Endothelial cell of umbilical vein (primary cell): Measurements from ENCODE around the gene APEH. TPM values are rescaled to one million over a fixed set of nuclear protein-coding genes. Genes with fewer than 3 reads are reported as not detected.
A peak's percentile ranks its signal among the peaks of the same experiment; 100 is the strongest.

Experiments
- BruUV-seq: library from RNA; stranded (reverse); fragments of 400-500 nt; replicated peaks from 2 replicates; lab custom pipeline; 2021; lab: Mats Ljungman, UMichigan
- CTCF ChIA-PET: fragments of 300-600, 350-600 bp; sonication (Branson Sonifier 250); formaldehyde crosslinking; loops from one replicate; lab custom pipeline; 2021; ENCODE audit warnings: antibody characterized with exemption, inconsistent platforms; lab: Charles Lee
- POLR2A ChIA-PET: fragments of 300-600, 350-600 bp; sonication (Branson Sonifier 250); formaldehyde crosslinking; loops from one replicate; lab custom pipeline; 2021; ENCODE audit warnings: antibody characterized with exemption, inconsistent platforms; lab: Charles Lee
- DNase-seq: peaks from one replicate; pipeline ENCODE4 v3.0.0-alpha.2; 2011; ENCODE audit warnings: low read depth, low spot score
- FAIRE-seq: peaks from 2 replicates; lab custom pipeline; 2011; peaks lifted over from hg19 to GRCh38; lab: Jason Lieb, UNC
- H2AFZ ChIP-seq: 2 replicates; pipeline ENCODE4 v1.6.0; 2012; ENCODE audit warnings: low read depth, low read length, control low read depth, inconsistent platforms
- H3K27ac ChIP-seq: 2 replicates; pipeline ENCODE4 v1.5.1; 2011; ENCODE audit warnings: low read depth, mild to moderate bottlenecking, control low read depth, low read length, moderate library complexity; ENCODE audit not compliant: insufficient read depth
- H3K27me3 ChIP-seq, 2 experiments: 2 replicates each; pipeline versions ENCODE4 v1.6.0 to v1.6.1; 2011; ENCODE audit warnings: low read length in 2 of 2, mixed read lengths in 1 of 2; ENCODE audit not compliant: control insufficient read depth in 2 of 2, insufficient read depth in 2 of 2
- H3K36me3 ChIP-seq, 2 experiments: 2 replicates in 1 of 2; 3 replicates in 1 of 2; pipeline ENCODE4 v1.5.1; 2011; ENCODE audit warnings: low read length in 2 of 2, mild to moderate bottlenecking in 1 of 2, moderate library complexity in 1 of 2; ENCODE audit not compliant: control insufficient read depth in 2 of 2, insufficient read depth in 2 of 2; ENCODE audit errors: extremely low read depth in 1 of 2
- H3K4me1 ChIP-seq: 3 replicates; pipeline ENCODE4 v1.5.1; 2011; ENCODE audit warnings: mild to moderate bottlenecking, low read length; ENCODE audit not compliant: control insufficient read depth, insufficient read depth; ENCODE audit errors: extremely low read depth
- H3K4me2 ChIP-seq: 2 replicates; pipeline ENCODE4 v1.6.1; 2011; ENCODE audit warnings: low read length, control low read depth, mixed read lengths; ENCODE audit not compliant: insufficient read depth
- H3K4me3 ChIP-seq, 3 experiments: fragments of 200-600 bp in 1 of 3; sonication (generic), shearing (Covaris generic) in 1 of 3; replicated peaks in 1 of 3; 2 replicates each; pipeline ENCODE4 v1.5.1; 2011 to 2016; ENCODE audit warnings: control low read depth in 3 of 3, low read length in 3 of 3, mild to moderate bottlenecking in 2 of 3, inconsistent platforms in 1 of 3, low read depth in 1 of 3, moderate library complexity in 1 of 3; ENCODE audit not compliant: insufficient read depth in 1 of 3
- H3K79me2 ChIP-seq: 2 replicates; pipeline ENCODE4 v1.6.0; 2012; ENCODE audit warnings: low read length, inconsistent platforms; ENCODE audit not compliant: control insufficient read depth, insufficient read depth
- H3K9ac ChIP-seq: replicated peaks from 2 replicates; pipeline ENCODE3; 2011; ENCODE audit warnings: low read length, control low read depth; ENCODE audit not compliant: insufficient read depth; ENCODE audit errors: extremely low read depth
- H3K9me1 ChIP-seq: replicated peaks from 3 replicates; pipeline ENCODE4 v1.6.0; 2011; ENCODE audit warnings: mild to moderate bottlenecking, low read length; ENCODE audit not compliant: control insufficient read depth, insufficient read depth; ENCODE audit errors: extremely low read depth
- H3K9me3 ChIP-seq: replicated peaks from 2 replicates; pipeline ENCODE4 v1.5.1; 2012; ENCODE audit warnings: low read length, inconsistent platforms; ENCODE audit not compliant: control insufficient read depth, insufficient read depth
- H4K20me1 ChIP-seq: replicated peaks from 2 replicates; pipeline ENCODE3; 2011; ENCODE audit warnings: mild to moderate bottlenecking, low read length; ENCODE audit not compliant: control insufficient read depth, insufficient read depth; ENCODE audit errors: extremely low read depth
- EZH2 ChIP-seq: IDR thresholded peaks from 2 replicates; pipeline ENCODE4 v1.6.1; 2012; ENCODE audit warnings: borderline replicate concordance, low read depth, mild to moderate bottlenecking, moderate library complexity, low read length, inconsistent platforms; ENCODE audit not compliant: severe bottlenecking
- FOS ChIP-seq: IDR thresholded peaks from 2 replicates; pipeline ENCODE4 v1.6.1; 2011; ENCODE audit warnings: mild to moderate bottlenecking, low read length, moderate library complexity, borderline replicate concordance; ENCODE audit not compliant: insufficient read depth
- GATA2 ChIP-seq: IDR thresholded peaks from 2 replicates; pipeline ENCODE4 v1.7.0; 2011; ENCODE audit warnings: low read depth, mild to moderate bottlenecking, moderate library complexity, mixed read lengths, low read length; ENCODE audit not compliant: insufficient read length, insufficient read depth
- JUN ChIP-seq: IDR thresholded peaks from 2 replicates; pipeline ENCODE4 v1.6.1; 2011; ENCODE audit warnings: borderline replicate concordance, low read depth; ENCODE audit not compliant: insufficient read length, insufficient read depth
- MYC ChIP-seq: IDR thresholded peaks from one replicate; pipeline ENCODE4 v1.6.1; 2011; ENCODE audit warnings: mild to moderate bottlenecking, low read depth, low read length
- POLR2A ChIP-seq: IDR thresholded peaks from 2 replicates; pipeline ENCODE4 v1.6.1; 2012; ENCODE audit warnings: low read depth, mild to moderate bottlenecking, control low read depth, low read length
- POLR2AphosphoS5 ChIP-seq: IDR thresholded peaks from 2 replicates; pipeline ENCODE4 v1.6.1; 2012; ENCODE audit warnings: low read depth, mild to moderate bottlenecking, control low read depth, low read length, moderate library complexity; ENCODE audit not compliant: insufficient read depth
- dilution Hi-C: fragments of 300-500 bp; cut with MboI; formaldehyde crosslinking; loops from one replicate; pipeline ENCODE4 v1.15.0; 2019; ENCODE audit warnings: low sequenced_read_pairs; ENCODE audit not compliant: extremely low pct_ligation_motif_present
- intact Hi-C: fragments of 100-400 bp; cut with micrococcal nuclease; formaldehyde crosslinking; loops from one replicate; pipeline ENCODE4 v1.10.0; 2022
- polyA plus RNA-seq, 4 experiments: library from polyadenylated mRNA; depleted of rRNA in 3 of 4; stranded (reverse) in 3 of 4; unstranded in 1 of 4; fragments of >200 nt; gene quantifications; 2 replicates each; pipeline versions ENCODE4 v1.2.1 to v1.2.3, GENCODE V29; 2011 to 2012; ENCODE audit warnings: missing spikeins in 1 of 4
- total RNA-seq: library from RNA; stranded (reverse); gene quantifications from 2 replicates; pipeline ENCODE4 v1.2.3, GENCODE V29; 2021
- TF ChIP-seq, protein P1 (sequence below): IDR thresholded peaks from 2 replicates; pipeline ENCODE4 v1.6.1; 2011; ENCODE audit not compliant: insufficient read depth, insufficient read length
- TF ChIP-seq, protein P2 (sequence below), 2 donors: IDR thresholded peaks; 1 replicate in 1 of 2; 2 replicates in 1 of 2; pipeline ENCODE4 v1.5.1; 2011; ENCODE audit warnings: low read length in 2 of 2, mild to moderate bottlenecking in 2 of 2, moderate library complexity in 2 of 2, control low read depth in 1 of 2, inconsistent platforms in 1 of 2, low read depth in 1 of 2; ENCODE audit not compliant: insufficient read depth in 1 of 2; ENCODE audit errors: extremely low read depth in 1 of 2

The APEH gene
- total and polyA plus RNA-seq, 2 donors (not counting 3 experiments of a cell fraction or from before 2014, with no cell fraction given): 68.2 to 74.3 TPM

GRCh38 chr3:49732597-49732996 is 58.4 kb downstream of the APEH start:
- H3K9me3 ChIP-seq: no peaks in the 10 kb centered on the region
- H3K79me2 ChIP-seq: peaks cover 2% of the 10 kb centered on the region
- no TSS peak for BruUV-seq
- no peak for DNase-seq
- H3K4me3 ChIP-seq: no peak overlapping the region
- POLR2A ChIA-PET: no interaction called here
- H2AFZ ChIP-seq: no peak overlapping the region
- H4K20me1 ChIP-seq: no peaks in the 10 kb centered on the region
- no peak overlapping the region for H3K4me2 ChIP-seq
- CTCF ChIA-PET: no interaction called here
- no peak for FAIRE-seq
- intact Hi-C loops (no loop called here), dilution Hi-C loops (no loop called here)
- H3K27me3 ChIP-seq: no peaks in the 10 kb centered on the region
- H3K27ac ChIP-seq: no peak overlapping the region
- H3K9ac ChIP-seq: no peak overlapping the region
- H3K36me3 ChIP-seq: peaks cover 6 to 17% of the 10 kb centered on the region in 2 experiments
- no peaks in the 10 kb centered on the region for H3K4me1 ChIP-seq
- H3K9me1 ChIP-seq: no peaks in the 10 kb centered on the region
- TF ChIP-seq, protein P1, sequence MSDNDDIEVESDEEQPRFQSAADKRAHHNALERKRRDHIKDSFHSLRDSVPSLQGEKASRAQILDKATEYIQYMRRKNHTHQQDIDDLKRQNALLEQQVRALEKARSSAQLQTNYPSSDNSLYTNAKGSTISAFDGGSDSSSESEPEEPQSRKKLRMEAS: no peak
- no peak for TF ChIP-seq JUN

GRCh38 chr3:49733551-49733950 is 59.4 kb downstream of the APEH start:
- POLR2A ChIA-PET: no interaction called here
- intact Hi-C loops: no loop called here

More at GRCh38 chr3:49733551-49733950, 59.4 kb downstream of the APEH start:
- dilution Hi-C loops: no loop called here
- H3K27me3 ChIP-seq: no peaks in the 10 kb centered on the region
- H4K20me1 ChIP-seq: no peaks in the 10 kb centered on the region
- H3K9me1 ChIP-seq: no peaks in the 10 kb centered on the region
- FAIRE-seq: peak; percentile 12
- H3K79me2 ChIP-seq: peaks cover 2% of the 10 kb centered on the region
- no peaks in the 10 kb centered on the region for H3K9me3 ChIP-seq
- CTCF ChIA-PET: interaction anchor here (0.6 kb wide), 1 partner anchor 10 kb away, joined by 4 read pairs; the partner anchor contains the start of gene GMPPB
- BruUV-seq: no TSS peak
- no peak for DNase-seq
- no peaks in the 10 kb centered on the region for H3K4me1 ChIP-seq
- no peak overlapping the region for H3K4me2 ChIP-seq
- no peak overlapping the region for H2AFZ ChIP-seq
- H3K36me3 ChIP-seq: peaks cover 6 to 20% of the 10 kb centered on the region in 2 experiments
- H3K27ac ChIP-seq: no peak overlapping the region
- TF ChIP-seq POLR2A (no peak), EZH2 (no peak), FOS (no peak), JUN (no peak), GATA2 (no peak), MYC (no peak), POLR2AphosphoS5 (no peak)
- TF ChIP-seq, protein P2, sequence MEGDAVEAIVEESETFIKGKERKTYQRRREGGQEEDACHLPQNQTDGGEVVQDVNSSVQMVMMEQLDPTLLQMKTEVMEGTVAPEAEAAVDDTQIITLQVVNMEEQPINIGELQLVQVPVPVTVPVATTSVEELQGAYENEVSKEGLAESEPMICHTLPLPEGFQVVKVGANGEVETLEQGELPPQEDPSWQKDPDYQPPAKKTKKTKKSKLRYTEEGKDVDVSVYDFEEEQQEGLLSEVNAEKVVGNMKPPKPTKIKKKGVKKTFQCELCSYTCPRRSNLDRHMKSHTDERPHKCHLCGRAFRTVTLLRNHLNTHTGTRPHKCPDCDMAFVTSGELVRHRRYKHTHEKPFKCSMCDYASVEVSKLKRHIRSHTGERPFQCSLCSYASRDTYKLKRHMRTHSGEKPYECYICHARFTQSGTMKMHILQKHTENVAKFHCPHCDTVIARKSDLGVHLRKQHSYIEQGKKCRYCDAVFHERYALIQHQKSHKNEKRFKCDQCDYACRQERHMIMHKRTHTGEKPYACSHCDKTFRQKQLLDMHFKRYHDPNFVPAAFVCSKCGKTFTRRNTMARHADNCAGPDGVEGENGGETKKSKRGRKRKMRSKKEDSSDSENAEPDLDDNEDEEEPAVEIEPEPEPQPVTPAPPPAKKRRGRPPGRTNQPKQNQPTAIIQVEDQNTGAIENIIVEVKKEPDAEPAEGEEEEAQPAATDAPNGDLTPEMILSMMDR (IDR thresholded peaks at IDR 0.05; ENCODE audit: extremely low read depth in 1 of 2, insufficient read depth in 1 of 2, low read depth in 1 of 2, low read length in 2 of 2): no peak
- TF ChIP-seq, protein P1: no peak
- no peak overlapping the region for H3K4me3 ChIP-seq
- H3K9ac ChIP-seq: no peak overlapping the region
